H9 (cell line): ENCODE results near the gene PCCB. TPM values are rescaled to one million over a fixed set of nuclear protein-coding genes. Genes with fewer than 3 reads are reported as not detected.

Source experiments
- DNase-seq: peaks from one replicate; pipeline ENCODE4 v3.0.0-alpha.2; 2017
- H2AFZ ChIP-seq: one replicate; pipeline ENCODE4 v1.6.1; 2013; ENCODE audit warnings: mild to moderate bottlenecking, low read length, control low read depth, moderate library complexity
- H2AK5ac ChIP-seq: 2 replicates; pipeline ENCODE4 v1.6.1; 2013; ENCODE audit warnings: low read length, control low read depth, mixed read lengths; ENCODE audit not compliant: insufficient read length
- H2BK120ac ChIP-seq: one replicate; pipeline ENCODE4 v1.6.1; 2013; ENCODE audit warnings: low read depth, mild to moderate bottlenecking, low read length, control low read depth, inconsistent platforms; ENCODE audit not compliant: poor library complexity, severe bottlenecking
- H2BK12ac ChIP-seq: 2 replicates; pipeline ENCODE4 v1.6.1; 2013; ENCODE audit warnings: low read length, control low read depth, mixed read lengths, low read depth; ENCODE audit not compliant: insufficient read length
- H2BK15ac ChIP-seq: 2 replicates; pipeline ENCODE4 v1.6.1; 2013; ENCODE audit warnings: low read depth, low read length, control low read depth
- H2BK20ac ChIP-seq: one replicate; pipeline ENCODE4 v1.6.1; 2013; ENCODE audit warnings: low read depth, mild to moderate bottlenecking, low read length, control low read depth, inconsistent platforms; ENCODE audit not compliant: poor library complexity, severe bottlenecking
- H2BK5ac ChIP-seq: 2 replicates; pipeline ENCODE4 v1.6.1; 2013; ENCODE audit warnings: low read length, control low read depth, mixed read lengths; ENCODE audit not compliant: insufficient read length
- H3K14ac ChIP-seq: 2 replicates; pipeline ENCODE4 v1.6.1; 2013; ENCODE audit warnings: low read length, control low read depth; ENCODE audit not compliant: insufficient read depth
- H3K18ac ChIP-seq: 2 replicates; pipeline ENCODE4 v1.6.1; 2013; ENCODE audit warnings: low read depth, mild to moderate bottlenecking, mixed read lengths, low read length, control low read depth; ENCODE audit not compliant: insufficient read length
- H3K23ac ChIP-seq: 2 replicates; pipeline ENCODE4 v1.6.1; 2013; ENCODE audit warnings: low read length, control low read depth, mixed read lengths, low read depth; ENCODE audit not compliant: insufficient read length
- H3K23me2 ChIP-seq: 2 replicates; pipeline ENCODE4 v1.6.1; 2013; ENCODE audit warnings: low read depth, mild to moderate bottlenecking, mixed read lengths, low read length, control low read depth; ENCODE audit not compliant: insufficient read length, poor library complexity, severe bottlenecking
- H3K27ac ChIP-seq: 2 replicates; pipeline ENCODE4 v1.5.1; 2013; ENCODE audit warnings: low read length, control low read depth, mixed read lengths, low read depth; ENCODE audit not compliant: insufficient read length
- H3K27me3 ChIP-seq: 2 replicates; pipeline ENCODE4 v1.6.1; 2013; ENCODE audit warnings: low read length, control low read depth, inconsistent platforms; ENCODE audit not compliant: insufficient read depth
- H3K4ac ChIP-seq: 2 replicates; pipeline ENCODE4 v1.6.1; 2013; ENCODE audit warnings: low read depth, mild to moderate bottlenecking, control low read depth, inconsistent platforms, low read length, moderate library complexity
- H3K4me1 ChIP-seq: 2 replicates; pipeline ENCODE4 v1.6.1; 2013; ENCODE audit warnings: low read length, control low read depth, inconsistent platforms; ENCODE audit not compliant: insufficient read depth
- H3K4me2 ChIP-seq: 2 replicates; pipeline ENCODE4 v1.6.1; 2013; ENCODE audit warnings: low read length, control low read depth, mixed read lengths; ENCODE audit not compliant: insufficient read length, insufficient read depth
- H3K56ac ChIP-seq: 2 replicates; pipeline ENCODE4 v1.6.1; 2013; ENCODE audit warnings: low read depth, mild to moderate bottlenecking, mixed read lengths, low read length, control low read depth; ENCODE audit not compliant: insufficient read length
- H3K79me1 ChIP-seq: 2 replicates; pipeline ENCODE4 v1.6.1; 2013; ENCODE audit warnings: low read depth, mild to moderate bottlenecking, moderate library complexity, low read length, control low read depth, inconsistent platforms; ENCODE audit not compliant: insufficient read depth, poor library complexity, severe bottlenecking
- H3K79me2 ChIP-seq: 2 replicates; pipeline ENCODE4 v1.6.1; 2013; ENCODE audit warnings: low read length, control low read depth, inconsistent platforms; ENCODE audit not compliant: insufficient read depth
- H3K9ac ChIP-seq: 2 replicates; pipeline ENCODE4 v1.6.1; 2013; ENCODE audit warnings: low read length, control low read depth, mixed read lengths; ENCODE audit not compliant: insufficient read length; ENCODE audit errors: extremely low read depth
- H3K9me3 ChIP-seq: one replicate; pipeline ENCODE4 v1.6.1; 2013; ENCODE audit warnings: low read depth, low read length, inconsistent platforms; ENCODE audit not compliant: control insufficient read depth
- H3T11ph ChIP-seq: one replicate; pipeline ENCODE4 v1.6.1; 2013; ENCODE audit warnings: mild to moderate bottlenecking, low read length, control low read depth, inconsistent platforms
- H4K20me1 ChIP-seq: one replicate; pipeline ENCODE4 v1.6.1; 2013; ENCODE audit not compliant: control insufficient read depth, insufficient read length, insufficient read depth
- H4K5ac ChIP-seq: 2 replicates; pipeline ENCODE4 v1.6.1; 2013; ENCODE audit warnings: low read depth, mild to moderate bottlenecking, mixed read lengths, low read length, control low read depth; ENCODE audit not compliant: insufficient read length
- H4K8ac ChIP-seq: replicated peaks from 2 replicates; pipeline ENCODE4 v1.6.1; 2013; ENCODE audit warnings: low read length, control low read depth, mixed read lengths, low read depth; ENCODE audit not compliant: insufficient read length
- H4K91ac ChIP-seq: 2 replicates; pipeline ENCODE4 v1.6.1; 2013; ENCODE audit warnings: low read depth, mild to moderate bottlenecking, moderate library complexity, mixed read lengths, low read length, control low read depth; ENCODE audit not compliant: insufficient read length
- H3K27ac Mint-ChIP-seq, 3 experiments: 2 replicates in 2 of 3; 3 replicates in 1 of 3; pipeline ENCODE4 v1.8.0; 2020 to 2021; ENCODE audit warnings: mixed read lengths in 3 of 3, mild to moderate bottlenecking in 1 of 3, moderate library complexity in 1 of 3
- H3K27me3 Mint-ChIP-seq: 2 replicates; pipeline ENCODE4 v1.8.0; 2021; ENCODE audit warnings: low read depth, mild to moderate bottlenecking, moderate library complexity, mixed read lengths
- H3K36me3 Mint-ChIP-seq, 3 experiments: 2 replicates in 2 of 3; 3 replicates in 1 of 3; pipeline ENCODE4 v1.8.0; 2020 to 2021; ENCODE audit warnings: low read depth in 3 of 3, mixed read lengths in 3 of 3; ENCODE audit not compliant: insufficient read depth in 1 of 3
- H3K4me1 Mint-ChIP-seq, 2 experiments: 2 replicates each; pipeline ENCODE4 v1.8.0; 2020; ENCODE audit warnings: mixed read lengths in 2 of 2
- H3K4me3 Mint-ChIP-seq, 2 experiments: 2 replicates in 1 of 2; 3 replicates in 1 of 2; pipeline ENCODE4 v1.8.0; 2020 to 2021; ENCODE audit warnings: mild to moderate bottlenecking in 2 of 2, mixed read lengths in 2 of 2, moderate library complexity in 1 of 2
- H3K9me3 Mint-ChIP-seq, 2 experiments: 2 replicates in 1 of 2; 3 replicates in 1 of 2; pipeline ENCODE4 v1.8.0; 2020; ENCODE audit warnings: mild to moderate bottlenecking in 2 of 2, mixed read lengths in 2 of 2, moderate library complexity in 1 of 2
- CTCF ChIP-seq: fragments of 200-600 bp; sonication (generic); conservative IDR thresholded peaks from 3 replicates; pipeline ENCODE4 v1.8.0; 2021; ENCODE audit warnings: antibody characterized with exemption, mild to moderate bottlenecking
- total RNA-seq: library from RNA; stranded (reverse); gene quantifications from 2 replicates; pipeline ENCODE4 v1.2.1, GENCODE V29; 2021

Gene PCCB
- total RNA-seq, 1 experiment from 2014 or later, result 68.9 TPM

DNA sequence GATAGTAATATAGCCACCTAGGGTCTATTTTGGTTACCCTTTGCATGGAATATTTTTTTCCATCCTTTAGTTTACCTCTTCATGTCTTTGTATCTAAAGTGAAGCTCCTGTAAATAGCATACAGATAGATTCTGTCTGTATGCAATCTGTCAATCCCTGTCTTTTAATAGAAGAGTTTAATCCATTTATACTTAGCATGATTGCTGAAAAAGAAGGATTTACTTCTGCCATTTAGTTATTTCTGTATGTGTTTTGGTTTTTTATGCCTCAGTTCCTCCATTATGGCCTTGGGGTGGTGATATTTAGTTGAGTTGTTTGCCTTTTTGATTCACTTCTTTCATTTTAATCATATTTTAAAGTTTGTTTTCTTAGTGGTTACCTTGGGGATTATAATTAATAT lies 29.0 kb downstream of the PCCB start:
- Histone ChIP-seq H3K9ac (no peak overlapping the region), H3K23ac (no peak overlapping the region), H3K9me3 (peaks cover 7% of the 10 kb centered on the region), H4K8ac (no peak overlapping the region), H4K20me1 (no peaks in the 10 kb centered on the region), H3K56ac (no peak overlapping the region), H2AK5ac (no peak overlapping the region), H4K91ac (no peak overlapping the region), H3K4ac (no peak overlapping the region), H2BK120ac (no peak overlapping the region), H3K79me1 (no peaks in the 10 kb centered on the region), H3K4me1 (peaks cover 6% of the 10 kb centered on the region; the same call in 1 of the 2 replicates), H3K18ac (no peak overlapping the region), H2BK5ac (no peak overlapping the region), H3K23me2 (no peaks in the 10 kb centered on the region), H3T11ph (no peak overlapping the region), H3K27ac (no peak overlapping the region), H3K79me2 (no peaks in the 10 kb centered on the region), H3K27me3 (no peaks in the 10 kb centered on the region), H2BK12ac (no peak overlapping the region), H4K5ac (no peak overlapping the region), H3K14ac (no peak overlapping the region), H2BK20ac (no peak overlapping the region), H3K4me2 (no peak overlapping the region), H2AFZ (no peak overlapping the region), H2BK15ac (no peak overlapping the region)
- Mint-ChIP-seq H3K36me3 (peaks cover 30 to 64% (median 33%) of the 10 kb centered on the region in 3 experiments), H3K9me3 (peaks cover 30 to 32% of the 10 kb centered on the region in 2 experiments), H3K4me1 (peaks cover 32% of the 10 kb centered on the region in 2 experiments), H3K27me3 (no peaks in the 10 kb centered on the region; the same call in 1 of the 2 replicates), H3K4me3 (no peak overlapping the region), H3K27ac (no peak overlapping the region)
- no peak for TF ChIP-seq CTCF
- no peak for DNase-seq
